MG63 (cell line): ENCODE data around the gene RTN4R. TPM values are rescaled to one million over a fixed set of nuclear protein-coding genes. Genes with fewer than 3 reads are reported as not detected.
"Not testable (repeated sequence)": the region's sequence is repeated elsewhere in the genome, so short reads cannot be mapped to it uniquely, and the experiment has no call there.

ENCODE experiments used
- DNase-seq: peaks from one replicate; pipeline ENCODE4 v3.0.0-alpha.2; 2020
- H3K27me3 ChIP-seq: fragments of 250-450 bp; sonication (Bioruptor Pico); 2 replicates; pipeline ENCODE4 v1.5.1; 2020; ENCODE audit warnings: mild to moderate bottlenecking, moderate library complexity
- H3K36me3 ChIP-seq: fragments of 250-450 bp; sonication (Bioruptor Pico); 2 replicates; pipeline ENCODE4 v1.5.1; 2020; ENCODE audit warnings: mild to moderate bottlenecking, moderate library complexity
- H3K4me3 ChIP-seq: fragments of 250-450 bp; sonication (Bioruptor Pico); 2 replicates; pipeline ENCODE4 v1.5.1; 2020; ENCODE audit warnings: mild to moderate bottlenecking, moderate library complexity
- H3K9me3 ChIP-seq: fragments of 250-450 bp; sonication (Bioruptor Pico); 2 replicates; pipeline ENCODE4 v1.5.1; 2020; ENCODE audit warnings: mild to moderate bottlenecking, moderate library complexity
- total RNA-seq: library from RNA; depleted of rRNA; stranded (reverse); fragments of >200 nt; shearing (Covaris generic); gene quantifications from 2 replicates; pipeline ENCODE4 v1.2.3, GENCODE V29; 2014; ENCODE audit warnings: low replicate concordance; rRNA removed

The RTN4R gene
- 0.10 and 5.7 TPM in 2 replicates for total RNA-seq

- H3K36me3 ChIP-seq: no peaks in the 10 kb centered on the region
- no peaks in the 10 kb centered on the region for H3K9me3 ChIP-seq
- no peaks in the 10 kb centered on the region for H3K27me3 ChIP-seq
- H3K4me3 ChIP-seq: peak within 1 kb of the TSS; percentile 35
- DNase-seq: peak; percentile 57
These were observed at the start of gene RTN4R for GRCh38 chr22:20268279-20269012. RTN4R (minus strand) TSS chr22:20268318; CDS start chr22:20268092, 226 bp downstream.

- H3K4me3 ChIP-seq, H3K36me3 ChIP-seq, H3K27me3 ChIP-seq, H3K9me3 ChIP-seq, DNase-seq: not testable (repeated sequence)
These were observed 49.4 kb upstream of the RTN4R start for GRCh38 chr22:20317402-20318042.

GRCh38 chr22:20316844-20317401, 48.8 kb upstream of the RTN4R start:
- Histone ChIP-seq H3K9me3 (no peaks in the 10 kb centered on the region), H3K27me3 (no peaks in the 10 kb centered on the region)

GRCh38 chr22:20316217-20316843, 48.2 kb upstream of the RTN4R start:
- Histone ChIP-seq H3K9me3 (no peaks in the 10 kb centered on the region), H3K36me3 (no peaks in the 10 kb centered on the region), H3K27me3 (no peaks in the 10 kb centered on the region), H3K4me3 (no peak overlapping the region)
- no peak for DNase-seq

More at GRCh38 chr22:20316844-20317401, 48.8 kb upstream of the RTN4R start:
- no peak for DNase-seq
- Histone ChIP-seq H3K36me3 (no peaks in the 10 kb centered on the region), H3K4me3 (no peak overlapping the region)

- DNase-seq: no peak
These were observed 47.5 kb upstream of the RTN4R start for GRCh38 chr22:20315337-20316216.

GRCh38 chr22:20314741-20315336, 46.7 kb upstream of the RTN4R start:
- DNase-seq: not testable (repeated sequence)

More at GRCh38 chr22:20315337-20316216, 47.5 kb upstream of the RTN4R start:
- Histone ChIP-seq H3K4me3 (no peak overlapping the region), H3K9me3 (no peaks in the 10 kb centered on the region), H3K27me3 (no peaks in the 10 kb centered on the region), H3K36me3 (no peaks in the 10 kb centered on the region)

GRCh38 chr22:20314206-20314605, 46.1 kb upstream of the RTN4R start:
- not testable (repeated sequence) for H3K27me3 ChIP-seq, H3K4me3 ChIP-seq, H3K36me3 ChIP-seq, DNase-seq, H3K9me3 ChIP-seq

More at GRCh38 chr22:20314741-20315336, 46.7 kb upstream of the RTN4R start:
- H3K9me3 ChIP-seq, H3K4me3 ChIP-seq, H3K27me3 ChIP-seq, H3K36me3 ChIP-seq: not testable (repeated sequence)

- peak; percentile 47 for DNase-seq
- not testable (repeated sequence) for H3K4me3 ChIP-seq, H3K36me3 ChIP-seq, H3K9me3 ChIP-seq, H3K27me3 ChIP-seq
These were observed 45.4 kb upstream of the RTN4R start for GRCh38 chr22:20313306-20314077.

GRCh38 chr22:20312396-20313191, 44.5 kb upstream of the RTN4R start:
- no peak for DNase-seq

GRCh38 chr22:20311249-20312062, 43.3 kb upstream of the RTN4R start:
- DNase-seq, H3K4me3 ChIP-seq, H3K36me3 ChIP-seq, H3K27me3 ChIP-seq, H3K9me3 ChIP-seq: not testable (repeated sequence)

More at GRCh38 chr22:20312396-20313191, 44.5 kb upstream of the RTN4R start:
- H3K27me3 ChIP-seq: no peaks in the 10 kb centered on the region
- H3K4me3 ChIP-seq: no peak overlapping the region
- no peaks in the 10 kb centered on the region for H3K36me3 ChIP-seq
- H3K9me3 ChIP-seq: no peaks in the 10 kb centered on the region

GRCh38 chr22:20310773-20311172, 42.7 kb upstream of the RTN4R start:
- DNase-seq, H3K4me3 ChIP-seq, H3K36me3 ChIP-seq: not testable (repeated sequence)

GRCh38 chr22:20310180-20310579, 42.1 kb upstream of the RTN4R start:
- not testable (repeated sequence) for H3K36me3 ChIP-seq, H3K27me3 ChIP-seq, H3K4me3 ChIP-seq, DNase-seq, H3K9me3 ChIP-seq

More at GRCh38 chr22:20310773-20311172, 42.7 kb upstream of the RTN4R start:
- not testable (repeated sequence) for H3K9me3 ChIP-seq, H3K27me3 ChIP-seq

- not testable (repeated sequence) for H3K9me3 ChIP-seq, H3K27me3 ChIP-seq, DNase-seq, H3K36me3 ChIP-seq, H3K4me3 ChIP-seq
These were observed 40.9 kb upstream of the RTN4R start for GRCh38 chr22:20308806-20309650.
